NCI-H2196 treated with DMSO at 0.1 percent for 48 hours (cell line): Measurements from ENCODE around the gene BANP.
"Not testable (repeated sequence)": the region's sequence is repeated elsewhere in the genome, so short reads cannot be mapped to it uniquely, and the experiment has no call there.

ENCODE experiments used
- DNase-seq: peaks from one replicate; lab custom pipeline; 2025; ENCODE audit not compliant: unreplicated experiment; lab: John Stamatoyannopoulos, UW

The BANP gene

DNA sequence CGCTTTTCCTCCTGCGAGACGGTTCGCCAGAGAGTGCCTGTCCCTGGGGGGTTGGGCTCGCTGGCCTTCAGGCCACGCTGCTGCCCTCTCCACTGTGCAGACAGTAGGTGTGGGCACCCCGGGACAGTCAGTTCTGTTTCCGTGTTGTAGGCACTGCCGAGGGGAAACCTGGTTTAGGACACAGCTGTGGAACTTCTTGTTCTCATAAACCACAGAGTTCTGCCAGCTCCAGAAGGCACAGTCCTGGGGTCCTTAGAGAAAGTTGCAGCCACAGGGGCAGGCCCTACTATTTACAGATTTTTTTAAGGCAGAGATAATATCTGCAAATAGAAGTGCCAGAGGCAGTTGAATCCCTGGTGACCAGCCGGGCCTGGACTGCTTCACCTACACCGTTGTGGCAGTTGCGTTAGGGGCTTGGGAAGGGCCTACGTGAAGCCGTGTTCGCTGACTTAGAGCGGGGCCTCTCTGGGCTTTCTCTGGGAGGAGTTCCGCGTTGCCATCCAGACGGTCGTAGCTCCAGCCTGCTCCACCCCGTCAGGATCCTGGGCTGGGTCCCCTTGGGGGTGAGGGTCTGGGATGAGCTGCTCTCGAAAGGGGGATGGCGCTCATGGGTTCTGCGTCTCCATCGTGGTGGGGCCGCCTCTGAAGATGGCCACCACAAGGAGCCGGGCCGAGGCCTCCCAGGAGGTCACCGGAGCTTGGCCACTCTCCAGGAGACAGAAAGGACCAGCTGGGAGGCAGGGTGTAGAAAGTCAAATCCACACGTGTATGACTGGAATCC, 126.3 kb downstream of the BANP start:
- DNase-seq = no peak

DNA sequence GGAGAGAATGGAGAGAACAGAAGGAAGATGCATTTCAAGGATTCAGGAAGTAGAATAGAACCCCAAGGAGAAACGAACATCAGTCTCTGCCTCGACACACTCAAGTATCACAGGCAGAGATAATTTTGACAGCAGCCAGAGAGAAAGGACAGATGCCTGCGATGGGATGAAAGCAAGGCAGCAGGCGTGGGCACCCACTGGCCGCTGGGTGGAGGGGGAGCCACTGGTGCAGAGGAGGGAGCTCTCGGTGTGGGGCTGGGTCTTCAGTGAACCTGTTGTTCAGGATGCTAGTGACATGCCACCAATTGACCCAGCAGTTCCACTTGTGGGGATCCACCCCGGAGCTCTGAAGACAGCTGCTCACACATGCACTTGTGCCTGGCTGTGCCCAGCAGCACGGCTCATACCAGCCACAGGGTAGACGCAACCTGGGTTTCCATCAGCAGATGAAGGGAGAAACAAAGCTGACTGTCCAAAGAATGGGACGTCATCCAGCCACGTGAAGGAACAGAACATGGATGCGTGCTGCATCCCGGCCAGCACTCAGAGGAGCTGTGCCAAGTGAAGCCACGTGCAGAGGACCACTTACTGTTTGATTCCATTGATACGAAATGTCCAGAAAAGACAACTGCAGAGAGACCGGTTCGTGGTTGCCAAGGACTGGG, 127.0 kb downstream of the BANP start:
- no peak for DNase-seq

DNA sequence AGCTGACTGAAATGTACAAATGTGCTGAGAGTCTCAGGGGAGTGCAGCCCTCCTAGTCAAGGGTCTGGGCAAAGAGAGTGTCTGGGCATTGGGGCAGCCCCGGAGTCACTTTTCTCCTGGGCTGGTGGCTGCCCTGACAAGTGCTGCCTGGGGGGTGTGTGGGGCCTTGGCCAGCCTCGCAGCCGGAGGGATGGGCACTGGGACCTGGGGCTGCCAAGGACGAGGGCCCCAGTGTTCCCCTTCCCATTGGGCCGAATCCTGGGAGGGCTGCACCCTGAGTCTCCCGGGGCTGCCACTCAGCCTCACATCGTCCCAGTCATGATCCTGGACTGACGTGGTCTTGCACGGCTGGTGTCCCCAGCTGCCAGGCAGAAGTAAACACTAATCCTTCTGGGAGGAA, 132.3 kb downstream of the BANP start:
- DNase-seq = no peak

DNA sequence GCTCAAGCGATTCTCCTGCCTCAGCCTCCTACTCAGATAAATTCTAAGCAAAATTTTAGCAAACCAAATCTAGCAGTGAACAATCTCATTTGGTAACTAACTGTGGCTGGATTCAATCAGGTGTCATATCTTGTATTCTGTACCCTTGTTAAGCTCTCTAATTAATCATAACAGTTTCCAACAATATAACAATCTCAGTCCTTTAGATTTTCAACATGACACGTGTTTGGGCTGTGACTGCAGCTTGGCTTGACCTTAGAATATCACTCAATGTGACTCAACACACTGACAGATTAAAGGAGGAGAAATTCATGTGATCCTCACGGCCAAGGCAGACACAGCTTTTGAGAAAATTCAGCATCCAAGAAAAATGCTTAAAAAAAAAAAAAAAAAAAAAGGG, 133.6 kb downstream of the BANP start:
- no peak for DNase-seq

DNA sequence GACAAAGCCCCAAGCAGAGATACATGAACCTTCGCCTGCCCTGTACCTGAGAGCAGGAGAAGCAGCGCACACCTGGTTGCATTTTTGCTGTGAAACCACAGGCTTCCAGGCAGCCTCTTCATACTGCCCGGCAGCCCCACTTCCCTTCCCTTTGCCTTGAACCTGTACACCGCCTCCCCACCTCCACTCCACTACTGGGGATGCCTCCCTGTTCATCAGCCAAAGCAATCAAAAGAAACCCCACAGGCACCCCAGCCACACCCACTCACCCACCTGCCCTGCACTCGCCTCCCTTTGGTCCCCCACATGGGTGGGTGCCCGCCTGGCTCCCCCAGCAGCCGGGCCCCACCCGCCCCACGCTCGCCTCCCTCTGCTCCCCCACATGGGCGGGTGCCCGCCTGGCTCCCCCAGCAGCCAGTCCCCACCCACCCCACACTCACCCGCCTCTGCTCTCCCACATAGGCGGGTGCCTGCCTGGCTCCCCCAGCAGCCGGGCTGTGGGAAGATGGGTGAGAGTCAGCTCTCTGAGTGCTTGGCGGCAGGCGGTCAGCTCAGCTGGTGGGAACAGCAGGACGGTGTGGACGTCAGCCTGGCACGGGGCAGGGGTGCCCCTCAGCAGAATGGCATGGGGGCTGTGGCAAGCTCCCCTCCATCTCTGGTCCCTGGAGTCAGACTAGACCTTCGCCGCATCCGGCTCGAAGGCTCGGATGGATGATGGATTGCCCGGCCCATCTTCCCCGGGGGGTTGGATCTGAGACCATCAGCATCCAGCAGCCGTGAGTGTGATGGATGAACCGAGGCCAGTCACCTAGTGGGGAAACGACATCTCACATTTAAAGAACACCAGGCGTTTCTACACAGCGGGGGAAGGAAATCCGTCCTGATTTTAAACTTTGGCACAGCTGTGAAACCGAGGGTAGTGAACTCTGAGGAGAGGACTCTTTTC, 135.6 kb downstream of the BANP start:
- no peak for DNase-seq

DNA sequence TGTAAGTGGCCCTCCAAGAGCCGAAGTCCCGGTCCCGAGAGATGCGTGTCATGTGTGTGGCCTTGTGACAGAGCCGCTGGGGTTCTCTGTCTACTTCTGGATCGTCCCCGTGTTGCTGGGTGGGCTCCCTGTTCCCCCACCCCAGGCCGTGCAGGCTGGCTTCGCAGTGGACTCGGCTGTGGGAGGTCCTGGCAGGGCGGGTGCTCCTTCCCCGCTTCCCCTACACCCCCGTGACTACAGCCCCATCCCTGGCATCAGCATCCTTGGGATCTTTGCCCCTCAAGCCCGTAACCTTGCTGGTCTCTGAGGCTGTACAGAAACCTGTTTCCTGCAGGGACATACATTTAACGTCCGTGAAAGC, 136.3 kb downstream of the BANP start:
- DNase-seq = no peak

DNA sequence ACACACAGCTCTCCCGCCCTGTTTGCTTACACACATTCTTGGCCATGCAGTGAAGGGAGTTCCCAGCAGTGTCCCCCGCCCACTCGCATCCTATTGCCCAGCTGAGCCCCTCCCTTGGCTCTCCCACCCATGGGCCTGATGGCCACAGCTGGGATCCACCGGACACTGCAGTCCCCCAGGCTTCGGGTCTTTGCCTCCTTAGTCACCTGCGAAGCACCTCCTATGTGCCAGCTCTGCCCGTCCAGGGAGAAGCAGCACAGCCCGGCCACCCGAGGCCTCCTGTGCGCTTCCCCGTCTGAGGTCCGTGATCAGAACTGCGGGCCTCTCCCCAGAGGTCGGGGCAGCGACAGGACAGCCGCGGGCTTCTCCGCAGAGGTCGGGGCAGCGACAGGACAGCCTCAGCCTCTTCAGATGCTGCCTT, 136.9 kb downstream of the BANP start:
- DNase-seq = no peak

DNA sequence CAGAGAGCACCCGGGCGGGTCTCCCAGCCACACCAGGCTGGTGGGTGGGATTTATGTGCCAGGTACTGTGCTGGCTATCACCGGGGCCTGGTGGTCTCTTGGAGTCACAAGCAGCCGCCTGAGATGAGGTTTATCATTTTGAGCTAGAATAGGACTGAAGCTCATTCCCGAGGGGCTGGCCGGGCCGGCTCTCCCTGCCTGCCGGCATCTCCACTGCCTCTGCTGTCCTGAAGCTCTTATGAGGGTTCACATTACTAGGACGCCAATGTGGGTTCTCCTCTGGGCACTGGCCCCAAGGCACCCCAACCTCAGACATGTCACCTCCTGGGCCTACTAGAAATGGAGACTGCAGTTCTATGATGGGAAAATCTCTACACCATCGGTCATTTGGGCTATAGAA, 137.4 kb downstream of the BANP start:
- DNase-seq = not testable (repeated sequence)

DNA sequence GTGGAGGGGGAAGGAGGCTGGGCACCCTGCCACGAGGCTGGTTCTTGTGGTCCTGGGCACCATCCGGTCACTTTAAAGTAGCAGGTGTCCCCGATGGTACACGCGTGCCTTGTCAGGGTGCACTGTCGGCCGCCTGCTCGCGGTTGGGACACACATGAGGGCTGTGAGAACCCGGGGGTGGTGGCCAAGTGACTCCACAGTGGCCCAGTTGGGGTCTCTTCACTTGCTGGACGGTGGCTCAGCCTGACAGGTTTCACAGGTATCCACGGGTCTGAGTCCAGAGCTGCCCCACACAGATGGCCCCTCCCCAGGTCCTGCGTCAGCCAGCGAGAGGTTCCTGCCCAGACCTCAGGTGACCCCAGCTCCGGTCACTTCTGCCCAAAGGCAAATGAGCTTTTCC, 137.8 kb downstream of the BANP start:
- DNase-seq = not testable (repeated sequence)

DNA sequence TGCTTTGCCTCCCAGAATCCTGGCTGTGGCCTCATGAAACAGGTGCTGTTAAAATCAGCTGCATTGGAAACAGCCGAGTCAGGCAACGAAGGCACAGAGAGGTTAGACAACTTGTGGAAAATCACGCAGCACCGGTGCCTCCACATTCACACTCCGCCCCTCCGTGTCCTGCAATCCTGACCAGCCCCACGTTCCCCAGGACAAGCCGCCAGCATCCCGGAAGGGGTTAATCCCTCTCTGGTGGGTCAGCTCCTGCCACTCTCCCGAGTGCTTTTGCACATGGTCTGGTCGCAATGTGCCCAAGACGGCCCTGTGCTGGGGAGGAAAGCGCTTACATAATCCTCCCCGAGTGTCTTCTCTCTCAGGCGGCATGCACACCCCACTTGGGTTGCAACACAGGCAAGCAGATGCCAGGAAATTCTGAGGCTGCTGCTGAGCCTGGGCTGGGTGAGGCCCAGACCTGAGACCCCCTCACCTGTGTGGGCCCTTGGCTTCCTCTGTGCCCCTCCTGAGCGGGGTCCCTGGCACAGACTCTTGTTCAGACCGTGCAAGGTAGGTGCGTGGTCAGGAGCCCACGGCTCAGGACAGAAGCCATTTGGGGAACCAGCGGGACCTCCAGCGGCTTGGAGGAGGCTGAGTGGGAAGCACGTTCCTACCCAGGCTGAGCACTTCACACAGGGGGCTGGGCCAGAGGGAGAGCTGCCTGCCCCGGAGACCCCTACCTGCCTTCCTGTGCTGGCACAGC, 138.6 kb downstream of the BANP start:
- DNase-seq = not testable (repeated sequence)

DNA sequence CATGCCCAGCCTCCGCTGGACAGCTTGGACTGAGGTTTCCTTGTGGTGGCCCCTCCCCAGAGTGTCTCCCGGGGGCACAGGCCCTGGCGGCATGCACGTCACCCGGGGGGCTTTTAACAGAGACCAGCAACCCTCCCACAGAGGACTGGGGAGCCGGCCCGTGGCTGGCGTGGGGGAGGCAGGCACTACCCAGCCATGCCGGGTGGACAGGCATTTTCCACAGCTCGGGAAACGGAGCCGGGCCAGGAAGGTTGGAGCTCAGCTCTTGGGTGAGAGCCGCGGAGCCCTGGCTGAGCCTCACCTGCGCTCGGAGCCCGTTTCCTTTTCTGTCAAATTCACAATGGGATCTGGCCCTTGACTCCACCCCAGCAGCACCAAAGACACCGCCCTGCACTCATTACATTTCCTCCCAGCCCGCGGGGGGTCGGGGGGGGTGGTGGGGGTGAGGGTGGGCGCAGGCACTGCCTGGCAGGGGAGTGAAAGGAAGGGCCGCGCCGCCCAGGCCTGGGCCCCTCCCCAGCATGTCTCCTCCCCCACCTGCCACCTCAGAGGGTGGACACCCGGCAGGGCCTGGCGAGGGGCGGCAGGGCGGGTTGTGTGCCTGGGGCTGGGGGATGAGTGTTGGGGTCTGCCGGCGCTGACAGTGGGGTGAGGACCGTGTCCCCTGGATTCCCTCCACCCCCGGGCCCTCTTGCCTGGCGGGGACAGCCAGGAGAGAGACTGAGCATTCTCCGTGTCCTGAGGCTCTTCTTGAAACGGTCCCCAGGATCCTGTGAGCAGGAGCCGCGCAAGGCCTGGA, 139.3 kb downstream of the BANP start:
- DNase-seq = not testable (repeated sequence)

DNA sequence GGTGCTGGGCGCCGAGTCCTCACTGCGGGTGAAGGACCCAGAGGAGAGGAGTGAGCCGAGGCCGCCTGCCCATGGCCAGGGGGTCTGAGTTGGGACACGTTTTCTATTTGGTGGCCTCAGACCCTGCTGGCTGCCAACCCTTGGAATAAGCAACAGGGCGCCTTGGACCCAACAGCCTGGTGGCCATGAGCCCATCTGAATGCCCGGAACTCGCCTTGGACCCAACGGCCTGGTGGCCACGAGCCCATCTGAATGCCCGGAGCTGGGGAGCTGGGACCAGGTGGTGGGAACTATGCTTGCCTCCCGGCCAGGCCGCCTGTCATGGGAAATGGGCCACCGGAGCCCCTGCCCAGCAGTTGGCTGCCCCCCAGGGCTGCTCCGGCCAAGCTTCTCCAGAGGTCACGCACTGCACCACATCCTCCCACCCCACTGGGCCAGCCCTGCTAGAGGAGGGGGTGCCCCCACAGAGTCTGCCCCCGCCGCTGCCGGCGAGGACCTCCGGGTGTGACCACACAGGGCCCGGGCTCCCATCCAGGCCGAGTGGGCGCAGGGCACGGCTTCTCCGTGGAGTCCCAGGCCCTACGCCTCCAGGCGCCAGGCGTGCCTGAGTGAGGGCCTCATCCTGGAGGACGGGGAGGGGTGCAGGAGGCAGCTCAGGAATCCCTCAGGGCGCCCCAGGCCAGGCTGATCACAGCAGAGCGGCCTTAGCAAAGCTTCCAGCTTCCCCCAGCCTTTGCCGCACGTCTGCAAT, 140.2 kb downstream of the BANP start:
- DNase-seq = not testable (repeated sequence)

DNA sequence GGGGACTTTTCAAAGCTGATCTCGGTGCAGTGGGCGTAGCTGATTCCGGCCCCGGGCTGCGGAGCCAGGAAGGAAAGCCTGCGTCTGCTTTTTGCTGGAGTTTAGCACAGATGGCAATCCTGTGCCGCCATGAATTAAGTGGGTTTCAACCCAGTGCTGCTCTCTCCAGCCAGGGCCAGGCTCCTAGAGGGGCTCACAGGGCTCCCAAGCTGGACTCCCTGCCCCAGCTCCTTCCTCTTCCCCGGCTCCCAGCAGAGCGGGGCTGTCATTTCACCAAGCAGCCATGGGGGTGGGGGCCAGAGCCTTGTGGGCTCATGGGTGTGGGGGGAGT, 140.7 kb downstream of the BANP start:
- DNase-seq = not testable (repeated sequence)

DNA sequence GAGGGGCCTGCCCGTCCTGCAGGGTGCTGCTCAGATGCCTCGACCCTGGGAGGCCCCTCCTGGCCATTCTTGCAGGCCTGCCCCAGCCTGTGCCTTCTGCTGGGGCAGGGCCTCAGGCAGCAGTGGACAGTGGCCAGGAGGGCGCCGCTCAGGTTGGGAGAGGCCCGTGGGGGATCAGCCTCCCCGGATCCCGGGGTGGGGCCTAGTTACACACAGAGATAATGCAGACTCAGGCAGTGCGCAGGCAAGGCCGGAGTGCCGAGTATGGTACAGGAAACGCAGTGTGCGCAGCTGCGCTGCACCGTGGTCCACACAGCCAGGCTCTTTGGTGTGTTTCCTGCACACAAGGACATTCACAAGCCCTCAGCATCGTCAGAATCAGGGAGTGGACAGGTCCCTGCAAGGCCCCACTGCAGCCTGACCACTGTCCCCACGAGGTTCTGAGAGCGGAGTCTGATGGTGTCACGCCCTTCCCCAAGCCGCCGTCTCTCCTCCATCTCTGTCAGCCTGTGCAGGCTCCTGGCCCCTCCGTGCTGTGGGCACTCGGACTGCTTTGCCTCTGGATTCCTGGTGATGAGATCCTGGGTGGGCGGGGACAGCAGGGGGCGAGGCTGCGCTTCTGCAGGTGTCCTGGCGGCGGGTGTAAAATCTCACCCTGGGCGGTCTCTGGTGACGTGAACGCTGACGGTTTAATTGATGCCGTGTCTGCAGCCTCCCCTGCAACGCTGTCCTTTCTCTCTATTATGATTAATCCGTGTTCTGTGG, 141.7 kb downstream of the BANP start:
- not testable (repeated sequence) for DNase-seq

DNA sequence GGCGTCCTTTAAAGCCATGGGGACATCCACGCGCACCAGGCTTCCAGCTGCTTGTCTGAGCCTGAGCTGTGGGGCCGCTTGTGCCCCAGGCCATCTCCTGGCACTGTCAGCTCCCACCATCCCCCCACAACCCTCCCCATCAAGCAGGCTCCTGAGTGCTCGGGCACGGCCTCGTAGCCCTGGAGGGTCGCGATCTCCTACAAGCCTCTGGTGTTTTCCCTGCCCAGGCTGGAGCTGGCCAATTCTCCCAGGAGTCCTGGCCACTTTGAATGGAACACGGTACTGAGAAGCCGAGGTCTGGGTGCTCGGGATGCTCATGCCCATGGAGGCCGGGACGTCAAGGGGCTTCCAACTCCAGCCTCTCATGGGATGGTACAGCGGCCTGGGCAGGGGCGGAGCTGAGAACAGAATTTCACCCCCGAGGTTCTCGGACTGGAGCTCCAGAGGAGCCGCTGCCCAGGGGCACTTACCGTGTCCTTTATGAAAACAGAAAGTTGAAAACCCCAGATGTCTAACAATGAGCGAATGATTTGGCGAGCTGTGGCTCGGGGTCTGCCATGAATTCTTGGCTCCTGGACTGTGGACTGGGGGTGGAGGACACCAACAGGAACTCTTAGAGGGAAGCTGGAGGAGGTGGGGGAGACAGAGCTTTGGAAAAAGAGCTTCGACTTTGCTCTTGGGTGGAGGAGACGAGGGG, 142.5 kb downstream of the BANP start:
- DNase-seq = not testable (repeated sequence)

DNA sequence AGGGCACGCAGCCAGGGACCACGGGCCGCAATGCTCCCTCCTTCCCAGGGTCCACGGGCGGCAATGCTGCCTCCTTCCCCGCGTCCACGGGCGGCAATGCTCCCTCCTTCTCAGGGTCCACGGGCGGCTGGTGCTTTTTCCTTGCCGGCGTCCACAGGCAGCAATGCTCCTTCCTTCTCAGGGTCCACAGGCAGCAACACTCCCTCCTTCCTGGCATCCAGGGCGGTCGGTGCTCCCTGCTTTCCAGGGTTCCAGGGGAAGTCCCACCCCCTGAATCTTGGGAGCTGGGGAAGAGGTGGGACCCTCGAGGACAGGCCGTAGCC, 143.0 kb downstream of the BANP start:
- not testable (repeated sequence) for DNase-seq

DNA sequence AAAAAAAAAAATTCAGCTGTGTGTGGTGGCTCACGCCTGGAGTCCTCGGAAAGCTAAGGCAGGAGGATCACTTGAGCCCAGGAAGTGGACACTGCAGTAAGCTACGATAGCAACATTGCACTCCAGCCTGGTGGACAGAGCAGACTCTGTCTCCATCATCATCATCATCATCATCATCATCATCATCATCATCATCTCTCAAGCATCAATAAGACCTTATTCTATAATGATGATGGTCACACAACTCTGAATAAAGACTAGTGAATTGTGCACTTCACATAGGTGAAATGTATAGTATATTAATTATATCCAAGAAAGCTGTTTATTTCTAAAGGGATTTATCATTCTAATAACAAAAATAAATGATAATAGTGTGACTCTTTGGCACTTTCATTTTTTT, 143.7 kb downstream of the BANP start:
- DNase-seq = not testable (repeated sequence)

DNA sequence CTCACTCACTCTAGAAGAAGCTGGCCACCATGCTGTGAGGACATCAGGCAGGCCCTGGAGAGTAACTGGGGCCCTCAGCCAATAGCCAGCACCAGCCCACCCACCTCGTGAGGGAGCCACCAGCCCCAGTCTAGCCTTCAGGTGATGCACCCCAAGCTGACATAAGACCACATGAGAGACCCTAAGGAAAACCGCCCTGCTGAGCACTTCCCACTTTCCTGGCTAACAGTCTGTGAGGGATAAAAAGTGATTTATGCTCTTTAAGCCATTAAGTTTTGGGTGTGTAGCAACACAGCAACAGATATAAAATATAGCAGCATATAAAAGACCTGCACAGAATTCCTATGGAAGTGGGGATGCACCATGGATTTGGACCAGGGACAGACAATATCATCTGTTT, 145.4 kb downstream of the BANP start:
- not testable (repeated sequence) for DNase-seq
